ENCODE results near the gene ITPR1. TPM values are rescaled to one million over a fixed set of nuclear protein-coding genes. Genes with fewer than 3 reads are reported as not detected.

The ITPR1 gene
- total and polyA plus RNA-seq, 2 of the 4 experiments (the other 2 are of a cell fraction) = 1.8 to 5.7 TPM

GRCh38 chr3:4522947-4523346 is 29.8 kb downstream of the ITPR1 start:
- Histone ChIP-seq H2AFZ (replicated peaks; ENCODE audit: low read length, poor library complexity) (no peak overlapping the region), H3K9me3 (ENCODE audit: control insufficient read depth, insufficient read depth, low read length) (no peaks in the 10 kb centered on the region), H3K27me3 (ENCODE audit: control insufficient read depth, insufficient read depth, low read length) (no peaks in the 10 kb centered on the region), H3K4me3 (ENCODE audit: insufficient read depth, low read depth, low read length) (no peak overlapping the region), H4K91ac (ENCODE audit: insufficient read depth, low read depth, low read length) (no peak overlapping the region), H3K9ac (ENCODE audit: low read depth, low read length) (no peak overlapping the region), H3K27ac (ENCODE audit: insufficient read depth, low read length) (no peak overlapping the region), H3K14ac (replicated peaks; ENCODE audit: low read depth, low read length) (no peak overlapping the region), H2BK20ac (ENCODE audit: low read depth, low read length) (no peak overlapping the region), H2AK5ac (ENCODE audit: low read depth, low read length) (no peak overlapping the region), H3K4ac (ENCODE audit: low read depth, low read length) (no peak overlapping the region), H3K9me1 (ENCODE audit: insufficient read depth, low read length) (no peaks in the 10 kb centered on the region), H3K4me1 (ENCODE audit: control insufficient read depth, insufficient read depth, low read length) (peaks cover 3% of the 10 kb centered on the region; the same call in 1 of the 2 replicates), H3K4me2 (ENCODE audit: low read depth, low read length) (no peak overlapping the region), H2AK9ac (replicated peaks; ENCODE audit: low read depth, low read length, poor library complexity) (no peak overlapping the region), H3K79me1 (ENCODE audit: low read depth in 1 of 2, low read length in 2 of 2) (no peaks in the 10 kb centered on the region), H3K36me3 (ENCODE audit: control insufficient read depth, insufficient read depth, low read length) (no peaks in the 10 kb centered on the region), H2BK15ac (ENCODE audit: low read depth, low read length) (no peak overlapping the region), H3K18ac (ENCODE audit: low read depth, low read length) (no peak overlapping the region), H3K23ac (ENCODE audit: low read depth, low read length) (no peak overlapping the region), H3K56ac (ENCODE audit: extremely low read depth, insufficient read depth, low read length) (no peak overlapping the region), H2BK120ac (ENCODE audit: low read depth, low read length) (no peak overlapping the region), H4K8ac (ENCODE audit: low read depth in 2 of 2, low read length in 2 of 2) (no peak overlapping the region), H4K20me1 (ENCODE audit: insufficient read depth, low read length) (no peaks in the 10 kb centered on the region), H2BK5ac (ENCODE audit: low read depth, low read length, poor library complexity, severe bottlenecking) (no peak overlapping the region), H4K5ac (ENCODE audit: low read depth, low read length) (no peak overlapping the region)
- ATAC-seq (ENCODE audit: low read depth) = no peak
- in situ Hi-C loops (cut with MboI; ENCODE audit: low sequenced_read_pairs) (no loop called here), intact Hi-C loops (cut with micrococcal nuclease) (no loop called here), dilution Hi-C loops (cut with HindIII; ENCODE audit: low sequenced_read_pairs, unreplicated experiment) (no loop called here)
- no TSS peak for BruUV-seq (replicated peaks)
- 100% methylated on average over 1 of the region's 7 CpGs; no CpG with 5 or more reads in 1 of the 2 experiments for WGBS, 2 experiments (ENCODE audit: extremely low coverage in 2 of 2, insufficient read length in 1 of 2)
- TF ChIP-seq USF2 (IDR thresholded peaks at IDR 0.05; ENCODE audit: low read depth, low read length) (no peak), MAZ (IDR thresholded peaks at IDR 0.05; ENCODE audit: borderline replicate concordance, low read depth, low read length) (no peak), MXI1 (IDR thresholded peaks at IDR 0.05; ENCODE audit: borderline replicate concordance, low read depth, low read length) (no peak), CEBPB (IDR thresholded peaks at IDR 0.05; ENCODE audit: low read depth, low read length) (no peak), RAD21 (IDR thresholded peaks at IDR 0.05; ENCODE audit: low read length) (no peak), NFE2L2 (IDR thresholded peaks at IDR 0.05; ENCODE audit: low read depth, low read length) (no peak), CHD1 (IDR thresholded peaks at IDR 0.05; ENCODE audit: low read depth, low read length) (no peak), ELK1 (IDR thresholded peaks at IDR 0.05; ENCODE audit: borderline replicate concordance, low read depth, low read length) (no peak), RCOR1 (IDR thresholded peaks at IDR 0.05; ENCODE audit: insufficient replicate concordance, low read length) (no peak), MAFK (IDR thresholded peaks at IDR 0.05; ENCODE audit: low read depth, low read length) (no peak), SMC3 (IDR thresholded peaks at IDR 0.05; ENCODE audit: low read depth, low read length) (no peak), POLR2A (IDR thresholded peaks at IDR 0.05; ENCODE audit: low read depth, low read length) (no peak), RFX5 (IDR thresholded peaks at IDR 0.05; ENCODE audit: low read depth, low read length) (no peak)
- POLR2A ChIA-PET (ENCODE audit: unreplicated experiment) = no interaction called here
- no peak for DNase-seq
- CTCF ChIA-PET = no interaction called here
